GM21717 (cell line): Measurements from ENCODE around the gene RTN4R.
"Not testable (repeated sequence)": the region's sequence is repeated elsewhere in the genome, so short reads cannot be mapped to it uniquely, and the experiment has no call there.

Experiments used
- ATAC-seq: cut with Tn5 transposase; IDR thresholded peaks from one replicate; pipeline ENCODE4 v1.9.1; 2021; ENCODE audit warnings: mild to moderate bottlenecking, moderate library complexity; ENCODE audit not compliant: unreplicated experiment

The RTN4R gene

GRCh38 chr22:20305894-20306645 lies 38.0 kb upstream of the RTN4R start:
- no peak for ATAC-seq

- not testable (repeated sequence) for ATAC-seq
Observed at GRCh38 chr22:20305230-20305893, 37.2 kb upstream of the RTN4R start.

- ATAC-seq: no peak
Observed at GRCh38 chr22:20304646-20305045, 36.5 kb upstream of the RTN4R start.

GRCh38 chr22:20303229-20303534 lies 35.1 kb upstream of the RTN4R start:
- ATAC-seq: not testable (repeated sequence)

DNA sequence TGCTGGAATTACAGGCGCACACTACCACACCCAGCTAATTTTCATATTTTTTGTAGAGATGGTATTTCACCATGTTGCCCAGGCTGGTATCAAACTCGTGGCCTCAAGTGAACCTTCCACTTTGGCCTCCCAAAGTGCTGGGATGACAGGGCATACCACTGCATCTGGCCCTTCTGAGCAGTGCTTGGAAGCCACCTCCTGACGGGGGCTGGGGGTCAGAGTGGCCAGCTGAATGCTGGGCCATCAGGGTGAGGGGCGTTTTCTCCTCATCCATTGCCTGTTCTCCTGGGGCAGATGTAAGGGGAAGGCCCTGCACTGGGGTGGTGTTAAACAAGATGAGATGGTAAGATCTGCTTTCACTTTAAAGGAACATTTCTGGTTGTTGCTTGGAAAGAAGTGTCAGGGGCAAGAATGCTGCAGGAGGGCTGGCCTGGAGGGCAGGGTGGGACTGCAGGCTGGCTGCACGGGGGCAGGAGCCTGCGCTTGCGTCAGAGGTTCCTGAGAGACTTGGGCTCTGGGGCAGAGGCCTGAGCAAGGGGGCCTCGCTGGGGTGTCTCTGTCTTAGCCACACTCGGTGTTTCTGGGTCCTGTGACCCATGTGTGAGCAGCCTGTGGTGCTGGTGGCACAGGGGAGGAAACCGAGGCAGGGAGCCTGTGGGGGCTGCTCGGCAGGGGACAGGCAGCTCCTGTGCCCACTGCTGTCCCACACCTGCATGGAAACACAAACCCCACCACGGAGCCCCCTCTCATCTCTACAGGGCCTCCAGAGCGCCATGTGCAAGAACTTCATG lies 34.5 kb upstream of the RTN4R start:
- ATAC-seq: no peak

GRCh38 chr22:20299746-20300136 lies 31.6 kb upstream of the RTN4R start:
- ATAC-seq: no peak

- no peak for ATAC-seq
Observed at GRCh38 chr22:20298803-20299745, 31.0 kb upstream of the RTN4R start.

- ATAC-seq: no peak
Observed at GRCh38 chr22:20298110-20298802, 30.1 kb upstream of the RTN4R start.

- ATAC-seq: no peak
Observed at GRCh38 chr22:20297414-20298109, 29.4 kb upstream of the RTN4R start.

GRCh38 chr22:20296598-20296997 lies 28.5 kb upstream of the RTN4R start:
- ATAC-seq: no peak

DNA sequence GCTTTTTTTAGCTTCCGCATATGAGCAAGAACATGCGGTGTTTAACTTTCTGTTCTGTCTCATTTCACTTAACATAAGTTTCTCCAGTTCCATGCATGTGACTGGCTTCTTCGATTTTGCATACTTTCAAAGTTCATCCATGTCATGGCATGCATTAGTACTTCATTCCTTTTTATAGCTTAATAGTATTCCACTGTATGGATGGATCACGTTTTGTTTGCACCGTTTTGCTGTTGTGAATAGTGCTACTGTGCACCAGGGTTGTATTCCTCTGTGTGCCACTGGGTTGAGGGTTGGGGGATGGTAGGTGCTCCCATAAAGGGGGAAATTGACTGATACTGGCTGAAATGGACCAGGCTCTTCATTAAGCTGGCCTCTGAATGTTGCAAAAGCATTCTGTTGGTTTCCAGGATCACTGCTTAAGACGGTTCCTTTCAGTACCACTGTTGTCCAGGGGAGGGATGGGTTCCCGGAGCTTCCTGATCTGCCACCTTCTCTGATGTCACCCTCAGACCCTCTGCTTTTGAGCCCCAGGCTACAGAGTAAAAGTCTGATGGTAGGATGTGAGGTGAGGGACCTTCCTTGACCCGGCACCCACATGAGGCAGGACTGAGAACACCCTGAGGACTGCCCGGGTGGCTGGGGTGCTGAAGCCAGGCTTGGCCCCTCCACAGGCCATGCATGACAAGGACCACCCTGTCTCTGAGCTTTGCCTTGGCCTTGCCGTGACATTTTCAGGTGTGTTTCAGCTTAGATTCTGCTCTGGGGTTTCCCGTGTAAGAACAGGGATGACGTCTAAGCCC lies 27.3 kb upstream of the RTN4R start:
- ATAC-seq: no peak

- no peak for ATAC-seq
Observed at GRCh38 chr22:20292673-20293232, 24.6 kb upstream of the RTN4R start.

DNA sequence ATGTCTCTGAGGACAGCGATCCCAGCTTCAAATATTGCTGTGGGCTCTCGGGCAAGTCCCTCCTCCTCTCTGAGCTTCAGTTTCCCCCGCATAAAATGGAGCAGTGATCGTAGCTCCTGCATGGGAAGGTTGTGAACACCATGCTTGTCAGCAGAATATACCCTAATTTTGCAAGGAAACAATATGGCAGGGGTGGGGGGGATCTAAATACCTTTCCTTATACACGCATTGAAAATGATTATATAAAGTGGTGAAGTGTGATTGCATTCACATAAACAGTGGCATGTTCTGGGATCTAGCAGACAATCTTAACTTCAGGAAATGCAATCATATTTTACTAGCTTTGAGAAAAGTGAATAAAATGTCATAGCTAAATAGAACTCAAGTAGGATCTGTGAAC lies 24.0 kb upstream of the RTN4R start:
- no peak for ATAC-seq

DNA sequence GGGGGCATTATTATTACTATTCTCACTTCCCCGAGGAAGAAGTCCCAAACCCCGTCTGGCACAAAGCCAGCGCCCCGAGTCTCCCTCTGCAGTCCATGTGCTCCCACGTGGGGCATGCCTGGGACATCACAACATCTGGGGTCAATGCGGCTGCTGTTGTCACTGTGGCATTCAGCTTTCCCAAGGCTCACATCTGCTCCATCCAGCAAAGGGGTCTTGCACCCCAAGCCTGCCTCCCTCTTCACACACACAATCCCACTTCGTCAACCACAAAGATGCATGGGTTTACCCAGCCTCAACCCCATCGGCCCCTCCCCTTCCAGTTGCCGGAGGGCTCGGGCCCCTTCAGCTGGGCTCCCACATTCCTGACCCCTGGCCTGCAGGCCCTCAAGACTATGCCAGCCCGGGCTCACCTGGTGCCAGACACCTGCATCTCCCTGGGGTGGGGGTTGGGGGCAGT lies 23.5 kb upstream of the RTN4R start:
- no peak for ATAC-seq

GRCh38 chr22:20291249-20291586 lies 23.1 kb upstream of the RTN4R start:
- no peak for ATAC-seq

DNA sequence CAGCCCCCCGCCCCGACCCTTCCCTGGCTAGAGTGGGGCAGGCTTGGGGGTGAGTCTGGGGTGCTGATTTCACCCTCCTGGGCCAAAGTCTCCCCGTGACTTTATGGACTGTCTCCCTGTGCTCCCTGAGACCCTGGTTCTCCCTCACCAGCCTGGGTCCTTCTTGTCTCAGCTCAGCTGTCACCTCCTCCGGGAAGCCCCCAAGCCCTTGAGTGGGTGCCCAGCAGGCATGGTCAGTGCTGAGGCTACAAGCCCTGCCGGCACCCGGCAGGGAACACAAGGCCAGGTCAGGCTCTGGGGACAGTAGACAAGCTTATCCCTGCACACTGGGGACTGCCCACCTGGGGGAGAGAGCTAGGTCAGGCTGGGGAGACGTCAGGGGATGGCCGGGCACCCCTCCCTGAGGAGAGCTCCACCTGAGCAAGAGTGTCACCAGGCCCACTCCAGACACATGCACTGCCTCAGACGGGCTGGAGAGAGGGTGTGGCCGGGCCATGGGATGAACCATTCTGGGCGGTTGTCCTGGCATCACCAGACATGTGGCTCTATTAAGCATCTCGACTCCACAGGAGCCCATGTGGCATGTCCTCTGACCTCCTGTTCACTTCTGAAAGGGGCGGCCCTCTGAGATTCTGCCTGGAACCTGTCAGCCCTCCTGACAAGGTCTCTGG lies 22.6 kb upstream of the RTN4R start:
- ATAC-seq: no peak

DNA sequence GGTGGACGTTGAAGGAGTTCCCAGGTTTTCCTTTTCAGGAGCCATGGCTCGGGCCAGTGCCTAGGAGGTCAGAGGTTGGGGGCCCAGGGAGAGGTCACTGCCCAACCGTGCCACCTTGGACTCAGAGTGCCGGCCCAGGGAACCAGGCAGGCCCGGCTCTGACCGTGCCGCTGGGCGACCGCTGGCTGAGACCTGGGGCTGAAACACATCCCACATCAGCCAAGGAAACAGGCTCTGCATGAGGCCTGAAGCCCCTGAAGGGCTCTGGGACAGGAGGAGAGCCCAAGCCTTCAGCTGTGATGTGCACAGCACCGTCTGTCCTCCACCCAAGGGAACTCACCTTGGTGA lies 21.9 kb upstream of the RTN4R start:
- no peak for ATAC-seq
